OCI-LY1 (cell line): ENCODE results near the gene FNIP2.

Source experiments
- EZH2 ChIP-seq: fragments of 200-600 bp; sonication (generic), shearing (Covaris generic); IDR thresholded peaks from 2 replicates; pipeline ENCODE4 v1.8.0; 2017; ENCODE audit warnings: borderline replicate concordance, mixed run types, mild to moderate bottlenecking, antibody characterized with exemption, low read length, moderate library complexity, mixed read lengths
- TF ChIP-seq, protein P1 (sequence below): fragments of 200-600 bp; sonication (generic), shearing (Covaris generic); IDR thresholded peaks from 2 replicates; pipeline ENCODE4 v1.5.1; 2017; ENCODE audit warnings: mild to moderate bottlenecking, antibody characterized with exemption, low read length, moderate library complexity, mixed read lengths

DNA sequence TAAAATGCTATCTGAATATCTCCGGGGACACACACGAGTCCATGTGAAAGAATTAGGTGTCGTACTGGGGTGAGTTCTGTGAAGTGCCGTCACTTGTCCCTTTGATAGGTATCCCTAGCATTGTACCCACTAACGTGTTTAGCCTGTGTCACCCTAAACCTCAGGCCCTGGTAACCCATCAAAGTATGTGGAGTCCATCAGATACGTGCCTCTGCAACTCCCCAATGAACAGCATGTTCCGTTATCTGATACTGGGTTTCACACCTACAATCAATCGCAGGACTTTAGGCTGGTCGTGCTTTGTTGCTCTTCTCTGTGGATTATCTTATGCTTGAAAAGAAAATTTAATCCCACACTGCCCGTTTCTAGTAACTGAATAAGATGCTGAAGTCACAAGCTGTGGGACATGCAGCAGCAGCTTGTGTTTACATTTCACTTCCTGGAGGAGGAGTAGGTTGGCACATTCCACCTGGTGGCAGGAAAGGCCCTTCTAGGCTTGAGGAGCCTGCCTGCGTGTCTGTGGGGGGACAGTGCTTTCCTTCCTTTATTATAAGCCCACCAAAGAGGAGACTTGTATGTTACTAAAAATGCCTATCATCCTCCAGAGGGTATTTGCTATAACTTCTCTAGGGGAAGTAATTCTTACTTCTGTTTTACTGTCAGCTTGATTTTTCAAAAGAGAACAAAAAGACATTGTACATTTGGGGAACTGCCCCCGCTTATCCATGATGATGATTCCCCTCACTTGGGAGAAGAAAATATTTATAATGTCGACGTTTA, 127.2 kb downstream of the FNIP2 start:
- TF ChIP-seq, protein P1, sequence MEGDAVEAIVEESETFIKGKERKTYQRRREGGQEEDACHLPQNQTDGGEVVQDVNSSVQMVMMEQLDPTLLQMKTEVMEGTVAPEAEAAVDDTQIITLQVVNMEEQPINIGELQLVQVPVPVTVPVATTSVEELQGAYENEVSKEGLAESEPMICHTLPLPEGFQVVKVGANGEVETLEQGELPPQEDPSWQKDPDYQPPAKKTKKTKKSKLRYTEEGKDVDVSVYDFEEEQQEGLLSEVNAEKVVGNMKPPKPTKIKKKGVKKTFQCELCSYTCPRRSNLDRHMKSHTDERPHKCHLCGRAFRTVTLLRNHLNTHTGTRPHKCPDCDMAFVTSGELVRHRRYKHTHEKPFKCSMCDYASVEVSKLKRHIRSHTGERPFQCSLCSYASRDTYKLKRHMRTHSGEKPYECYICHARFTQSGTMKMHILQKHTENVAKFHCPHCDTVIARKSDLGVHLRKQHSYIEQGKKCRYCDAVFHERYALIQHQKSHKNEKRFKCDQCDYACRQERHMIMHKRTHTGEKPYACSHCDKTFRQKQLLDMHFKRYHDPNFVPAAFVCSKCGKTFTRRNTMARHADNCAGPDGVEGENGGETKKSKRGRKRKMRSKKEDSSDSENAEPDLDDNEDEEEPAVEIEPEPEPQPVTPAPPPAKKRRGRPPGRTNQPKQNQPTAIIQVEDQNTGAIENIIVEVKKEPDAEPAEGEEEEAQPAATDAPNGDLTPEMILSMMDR: no peak
- no peak for TF ChIP-seq EZH2
